CD4-positive, alpha-beta T cell treated with Interleukin-6 at 100 ng/mL for 8 hours (primary cell): ENCODE results near the gene KCNC1.

Source experiments
- DNase-seq: peaks from one replicate; pipeline ENCODE4 v3.0.0-alpha.2; 2020; ENCODE audit warnings: mixed read lengths, low spot score

KCNC1 gene

GRCh38 chr11:17774232-17775034, 39.9 kb downstream of the KCNC1 start:
- no peak for DNase-seq

DNA sequence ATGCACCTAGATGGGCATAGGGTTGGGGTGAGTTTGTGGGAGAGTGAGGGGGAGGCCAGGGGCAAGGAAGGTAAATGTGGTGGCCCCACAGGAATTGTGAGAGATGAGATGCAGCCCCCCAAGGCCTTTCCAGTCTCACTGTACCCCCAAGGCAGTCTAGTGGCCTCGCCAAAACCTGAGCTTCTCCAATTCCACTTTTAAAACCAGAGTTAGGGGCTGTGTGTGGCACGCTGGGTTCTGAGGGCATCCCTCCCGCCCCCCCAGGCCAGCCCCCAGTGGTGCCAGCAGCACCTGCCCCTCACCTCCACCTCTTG, 40.4 kb downstream of the KCNC1 start:
- DNase-seq: no peak

DNA sequence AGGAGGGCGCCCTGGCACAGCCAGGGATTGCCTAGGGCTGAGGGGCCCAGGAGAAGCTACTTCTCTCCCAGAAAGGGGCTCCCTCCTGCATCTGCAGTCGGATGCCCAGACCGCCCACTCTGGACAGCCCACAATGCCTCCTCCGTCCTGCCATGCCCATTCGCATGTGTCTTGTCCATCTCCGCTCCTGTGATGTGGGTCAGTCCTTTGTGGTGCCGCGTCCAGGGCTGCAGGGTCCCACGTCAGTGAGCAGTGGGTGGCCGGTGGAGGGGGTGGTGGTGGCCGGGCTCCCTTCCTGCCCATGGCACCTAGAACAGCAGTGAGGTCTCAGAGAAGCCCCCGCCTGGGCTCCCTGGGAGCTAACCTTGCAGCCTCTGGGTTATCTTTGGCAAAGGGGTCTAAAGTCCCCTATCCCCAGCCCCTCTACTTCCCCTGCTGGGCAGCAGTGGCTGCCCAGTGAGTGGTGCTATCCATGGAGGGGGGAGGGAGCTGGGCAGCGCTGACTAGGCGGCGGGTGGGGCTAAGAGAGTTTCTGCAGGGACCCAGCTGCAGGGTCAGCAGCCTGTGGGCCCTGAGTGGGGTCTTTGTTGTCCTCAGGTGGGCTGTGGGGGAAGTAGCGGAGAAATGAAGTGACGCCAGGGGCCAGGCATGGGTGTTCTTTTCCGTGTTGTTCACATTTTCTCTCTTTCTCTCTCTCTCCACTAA, 41.1 kb downstream of the KCNC1 start:
- DNase-seq: no peak

- no peak for DNase-seq
These were observed 41.8 kb downstream of the KCNC1 start for GRCh38 chr11:17776212-17776875.

- no peak for DNase-seq
These were observed 42.6 kb downstream of the KCNC1 start for GRCh38 chr11:17777086-17777737.

- no peak for DNase-seq
These were observed 43.1 kb downstream of the KCNC1 start for GRCh38 chr11:17777738-17778091.

DNA sequence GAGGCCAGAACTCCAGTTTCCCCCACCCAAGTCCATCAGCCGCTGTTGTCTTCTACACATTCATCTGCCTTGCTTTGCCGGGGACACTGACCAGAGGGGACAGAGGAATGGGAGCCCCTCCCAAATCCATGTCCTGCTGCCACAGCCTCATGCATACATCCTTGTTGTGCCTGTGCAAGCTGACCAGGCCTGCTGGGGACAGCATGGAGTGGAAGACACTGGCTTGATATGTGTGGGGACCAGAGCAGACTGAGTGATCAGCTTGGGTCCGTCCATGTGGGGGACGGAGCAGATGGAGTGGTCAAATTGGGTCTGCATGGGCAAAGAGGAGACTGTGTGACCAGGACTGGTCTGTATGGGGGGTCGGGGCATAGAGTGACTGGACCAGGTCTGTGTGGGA, 43.8 kb downstream of the KCNC1 start:
- DNase-seq: no peak

- no peak for DNase-seq
These were observed 44.6 kb downstream of the KCNC1 start for GRCh38 chr11:17778956-17779860.

DNA sequence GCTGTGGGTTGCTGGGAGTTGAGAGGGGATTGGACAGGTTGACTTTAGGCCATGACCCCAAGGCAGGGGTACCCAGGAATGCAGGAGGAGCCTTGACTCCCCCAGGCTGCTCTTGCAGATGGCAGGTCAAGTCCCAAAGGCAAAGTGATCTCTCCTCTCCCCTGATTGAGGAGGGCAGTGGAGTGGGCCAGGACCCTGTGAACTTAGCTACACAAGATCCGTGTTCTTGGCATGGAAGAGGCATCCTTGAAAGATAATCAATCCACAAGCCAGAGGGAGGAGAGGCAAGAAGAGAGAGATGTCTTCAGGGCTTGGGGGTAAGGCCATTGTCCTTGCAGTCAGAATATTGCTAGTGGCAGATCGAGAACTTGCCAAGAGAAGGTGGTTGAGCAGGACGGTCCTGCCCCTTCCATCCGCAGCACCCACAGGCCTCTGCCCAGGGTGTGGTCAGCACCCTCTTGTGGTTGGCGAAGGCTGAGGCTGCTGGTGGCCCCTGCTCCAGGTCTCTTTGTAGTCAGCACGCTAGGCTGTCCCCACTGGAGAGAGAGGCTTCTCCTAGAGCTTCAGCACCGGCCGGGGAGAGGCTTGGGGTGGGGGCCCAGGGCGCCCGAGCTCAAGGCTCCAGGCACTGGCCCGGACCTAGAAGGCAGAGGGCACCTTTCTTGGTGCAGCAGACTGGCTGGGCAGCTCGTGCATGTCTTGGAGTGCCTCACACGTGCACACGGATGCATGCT, 45.4 kb downstream of the KCNC1 start:
- no peak for DNase-seq

- DNase-seq: no peak
These were observed 46.1 kb downstream of the KCNC1 start for GRCh38 chr11:17780668-17781067.

DNA sequence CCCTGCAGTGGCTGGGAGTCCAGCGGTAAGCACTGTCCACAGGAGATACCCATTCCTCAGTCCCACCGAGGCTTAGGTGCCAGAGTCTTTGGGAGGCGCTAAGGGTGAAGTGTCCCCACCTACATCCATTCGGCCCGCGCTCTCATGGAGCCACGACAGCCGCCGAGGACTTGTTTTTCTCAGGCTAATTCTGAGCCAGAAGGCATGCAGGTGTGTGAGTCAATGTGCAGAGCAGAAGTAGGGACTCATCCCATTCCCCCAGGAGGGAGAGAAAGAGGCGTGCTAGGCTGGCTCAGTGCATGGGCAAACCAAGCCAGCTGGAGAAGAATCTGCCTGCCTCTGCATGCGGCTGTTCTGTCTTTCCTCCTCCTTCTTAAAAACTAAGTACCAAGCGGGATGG, 46.6 kb downstream of the KCNC1 start:
- no peak for DNase-seq

GRCh38 chr11:17781626-17782025, 47.0 kb downstream of the KCNC1 start:
- no peak for DNase-seq

- no peak for DNase-seq
These were observed 47.6 kb downstream of the KCNC1 start for GRCh38 chr11:17782145-17782544.

GRCh38 chr11:17782603-17783337, 48.2 kb downstream of the KCNC1 start:
- no peak for DNase-seq

GRCh38 chr11:17783878-17784277, 49.3 kb downstream of the KCNC1 start:
- DNase-seq: no peak

- DNase-seq: no peak
These were observed 52.4 kb downstream of the KCNC1 start for GRCh38 chr11:17786824-17787525.

DNA sequence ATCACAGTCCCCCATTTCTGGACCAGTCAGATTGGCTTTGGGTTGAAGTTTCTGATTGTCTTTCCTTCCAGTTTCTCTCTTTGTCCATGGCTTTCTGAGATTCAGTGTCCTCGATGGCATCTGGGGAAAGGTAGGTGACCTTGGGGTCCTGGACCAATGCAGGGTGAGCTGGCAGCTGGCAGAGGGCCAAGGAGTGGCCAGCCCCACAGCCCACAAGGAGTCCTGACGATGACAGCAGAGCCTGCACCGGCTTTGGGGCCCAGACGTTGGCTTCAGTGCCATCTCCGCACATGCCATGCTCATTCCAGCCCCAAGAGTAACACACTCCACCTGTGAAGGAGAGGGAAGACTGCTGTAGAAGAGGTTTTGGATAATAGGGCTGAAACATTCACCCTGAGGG, 53.5 kb downstream of the KCNC1 start:
- DNase-seq: no peak

DNA sequence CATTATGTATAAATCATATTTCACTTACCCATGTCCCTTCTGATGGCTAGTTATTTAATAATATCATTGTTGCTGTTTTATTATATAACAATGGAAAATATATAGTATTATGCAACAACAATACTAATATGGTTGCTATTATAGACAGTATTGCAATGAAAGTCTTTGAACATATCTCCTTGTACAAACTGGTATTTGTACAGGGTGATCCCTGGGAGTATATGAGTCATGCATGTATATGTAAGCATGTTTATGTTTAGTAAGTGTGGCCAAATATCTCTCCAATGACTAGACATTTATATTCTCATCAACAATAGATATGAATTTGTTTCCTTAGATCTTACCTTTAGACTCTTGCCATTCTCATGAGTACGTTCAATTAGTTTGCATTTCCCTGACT, 55.9 kb downstream of the KCNC1 start:
- DNase-seq: no peak

- DNase-seq: no peak
These were observed 56.6 kb downstream of the KCNC1 start for GRCh38 chr11:17791144-17791543.

- DNase-seq: no peak
These were observed 57.6 kb downstream of the KCNC1 start for GRCh38 chr11:17792161-17792560.
